H1 (cell line): ENCODE results near the gene PRR14L. TPM values are rescaled to one million over a fixed set of nuclear protein-coding genes. Genes with fewer than 3 reads are reported as not detected.

Experiments
- EGR1 ChIP-seq: IDR thresholded peaks from 2 replicates; pipeline ENCODE4 v1.6.1; 2011; ENCODE audit warnings: low read depth, low read length, borderline replicate concordance
- GABPA ChIP-seq: IDR thresholded peaks from 2 replicates; pipeline ENCODE4 v1.6.1; 2011; ENCODE audit warnings: mild to moderate bottlenecking, low read length, moderate library complexity, borderline replicate concordance; ENCODE audit not compliant: insufficient read depth
- KDM1A ChIP-seq: fragments of 200-600, 300-600 bp; sonication (generic); IDR thresholded peaks from 2 replicates; pipeline ENCODE4 v1.7.1; 2016; ENCODE audit warnings: mild to moderate bottlenecking, low read length, borderline replicate concordance
- POU5F1 ChIP-seq: IDR thresholded peaks from 2 replicates; pipeline ENCODE4 v1.6.1; 2011; ENCODE audit warnings: low read depth, mild to moderate bottlenecking, low read length, moderate library complexity
- RFX5 ChIP-seq: IDR thresholded peaks from 2 replicates; pipeline ENCODE4 v1.6.1; 2011; ENCODE audit warnings: low read depth, low read length, improper control_type of control experiment, borderline replicate concordance
- SAP30 ChIP-seq: fragments of 300-600 bp; sonication (generic); IDR thresholded peaks from 2 replicates; pipeline ENCODE4 v1.7.1; 2012; ENCODE audit warnings: low read length, moderate library complexity, mild to moderate bottlenecking, inconsistent platforms; ENCODE audit not compliant: insufficient read depth, insufficient replicate concordance
- SIX5 ChIP-seq: IDR thresholded peaks from 2 replicates; pipeline ENCODE4 v1.6.1; 2011; ENCODE audit warnings: mild to moderate bottlenecking, low read depth, low read length
- SP4 ChIP-seq: IDR thresholded peaks from 2 replicates; pipeline ENCODE4 v1.6.1; 2012; ENCODE audit warnings: low read length, inconsistent platforms
- TCF12 ChIP-seq: IDR thresholded peaks from 2 replicates; pipeline ENCODE4 v1.6.1; 2011; ENCODE audit warnings: low read depth, mild to moderate bottlenecking, low read length
- YY1 ChIP-seq: IDR thresholded peaks from 2 replicates; pipeline ENCODE4 v1.6.1; 2011; ENCODE audit warnings: low read depth, mild to moderate bottlenecking, low read length
- ZNF274 ChIP-seq: IDR thresholded peaks from 2 replicates; pipeline ENCODE4 v1.7.0; 2012; ENCODE audit warnings: low read length, borderline replicate concordance; ENCODE audit errors: extremely low read depth
- polyA plus RNA-seq, 7 experiments: library from polyadenylated mRNA; depleted of rRNA in 3 of 7; stranded (reverse) in 5 of 7; unstranded in 2 of 7; fragments of >200 nt in 5 of 7; fragments of 200-250 nt in 2 of 7; gene quantifications; 1 replicate in 5 of 7; 2 replicates in 1 of 7; 4 replicates in 1 of 7; pipeline versions ENCODE4 v1.2.1 to v1.2.3, GENCODE V29; 2011 to 2013; ENCODE audit warnings: missing spikeins in 2 of 7, mixed read lengths in 2 of 7
- total RNA-seq: library from RNA; stranded (reverse); fragmentation: NEBNext Ultra II Directional; extraction: Animal tissue kit (Norgen Biotek cat#: 25700); gene quantifications from 2 replicates; pipeline ENCODE4 v1.2.1, GENCODE V29; 2021

PRR14L gene
- total and polyA plus RNA-seq, 2 of the 8 experiments (the other 6 are each of a cell fraction or from before 2014, with no cell fraction given): 26.5 to 98.6 TPM

DNA sequence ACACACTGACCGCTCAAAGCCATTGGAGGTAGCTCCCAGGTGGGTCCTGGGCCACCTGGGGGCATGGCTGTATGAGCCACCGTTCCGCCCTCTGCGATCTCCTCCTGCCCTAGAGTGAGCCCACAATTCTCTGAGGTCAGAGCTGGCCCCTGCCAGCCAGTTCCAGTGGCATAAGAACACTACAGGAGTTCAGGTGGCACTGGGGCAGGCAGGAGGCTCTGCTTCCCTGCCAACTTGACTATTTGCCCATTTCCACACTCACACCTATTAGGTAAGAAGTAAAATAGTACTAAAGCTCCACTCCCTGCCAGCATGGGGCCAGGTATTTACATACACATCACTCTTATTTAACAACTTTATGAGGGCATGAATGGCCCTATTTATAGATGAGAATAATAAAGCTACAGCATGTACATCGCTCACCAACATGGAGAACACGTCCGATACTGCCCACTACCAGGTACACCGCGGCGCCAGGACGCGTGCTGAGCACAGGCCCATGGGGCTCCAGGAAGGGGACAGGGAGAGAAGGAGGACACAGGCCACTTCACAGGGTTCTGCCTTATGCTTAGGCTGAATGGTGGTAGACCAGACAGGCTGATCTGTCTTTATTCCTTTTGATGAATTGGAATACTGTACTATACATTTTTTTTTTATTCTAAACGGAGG, 114.2 kb downstream of the PRR14L start (continued):
- TF ChIP-seq ZNF274 (no peak), POU5F1 (no peak), KDM1A (no peak), EGR1 (no peak), GABPA (no peak), SIX5 (no peak), SAP30 (no peak), RFX5 (no peak), SP4 (no peak), TCF12 (no peak), YY1 (no peak)
